Measurements from ENCODE around the gene SLC35E3. TPM values are rescaled to one million over a fixed set of nuclear protein-coding genes. Genes with fewer than 3 reads are reported as not detected.

The SLC35E3 gene
- total and polyA plus RNA-seq, 2 experiments from 2014 or later: 1.9 to 16.2 TPM

- Histone ChIP-seq H4K20me1 (ENCODE audit: insufficient read depth) (no peaks in the 10 kb centered on the region), H2AFZ (no peak overlapping the region), H3K79me2 (ENCODE audit: insufficient read depth) (no peaks in the 10 kb centered on the region), H3K4me3 (no peak overlapping the region), H3K4me2 (ENCODE audit: unreplicated experiment) (no peak overlapping the region), H3K27ac (no peak overlapping the region), H3K9ac (no peak overlapping the region), H3K36me3 (ENCODE audit: low read depth) (peaks cover 28% of the 10 kb centered on the region), H3K9me2 (ENCODE audit: insufficient read depth) (no peaks in the 10 kb centered on the region), H3K9me3 (ENCODE audit: low read depth) (no peaks in the 10 kb centered on the region), H3K27me3 (replicated peaks; ENCODE audit: insufficient read depth) (no peaks in the 10 kb centered on the region), H3K4me1 (ENCODE audit: insufficient read depth) (peaks cover 9% of the 10 kb centered on the region; the same call in 1 of the 2 replicates), H3F3A (ENCODE audit: insufficient read depth) (peaks cover 12% of the 10 kb centered on the region; the same call in 1 of the 2 replicates)
- DNase-seq: no peak
- 83% methylated on average over 6 of the region's 6 CpGs for WGBS, 2 experiments (ENCODE audit: low coverage in 1 of 2, low lambda C conversion rate in 2 of 2, missing lambda C conversion rate in 2 of 2)
- TF ChIP-seq EZH2phosphoT487 (IDR thresholded peaks at IDR 0.05; ENCODE audit: insufficient read depth, low read depth) (no peak), EZH2 (IDR thresholded peaks at IDR 0.05; ENCODE audit: insufficient read depth, poor library complexity, severe bottlenecking) (no peak)
- in situ Hi-C loops (cut with MboI): no loop called here
These were observed 6.1 kb upstream of the SLC35E3 start for GRCh38 chr12:68739891-68740290.

- in situ Hi-C loops (cut with MboI): no loop called here
- H3K4me3 ChIP-seq: no peak overlapping the region
These were observed 2.6 kb upstream of the SLC35E3 start for GRCh38 chr12:68743356-68743755.

DNA sequence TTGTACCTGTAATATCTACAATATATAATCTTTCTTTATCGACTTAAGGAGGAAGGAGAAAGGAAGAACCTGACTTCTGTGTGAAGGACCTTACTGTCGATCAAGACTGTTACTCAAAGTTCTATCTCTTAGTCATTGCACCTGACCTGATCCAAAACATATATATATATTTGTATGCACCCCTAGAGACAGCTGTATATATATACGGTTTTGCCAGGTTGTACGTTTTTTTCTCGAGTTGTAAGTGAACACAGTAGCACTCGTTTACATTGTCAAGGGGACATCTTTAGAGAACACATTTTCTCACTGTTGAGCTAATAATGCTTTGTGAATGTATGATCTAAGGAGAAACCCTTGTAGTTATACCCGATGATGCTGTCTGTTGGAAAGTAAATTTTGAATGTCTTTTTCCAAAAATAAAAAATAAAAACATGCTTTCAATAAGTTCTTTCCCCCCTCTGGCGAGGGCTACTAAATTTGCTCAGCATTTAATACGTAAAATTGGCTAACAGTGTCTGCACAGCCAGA lies 536 bp upstream of the SLC35E3 start:
- H3K9me2 ChIP-seq (ENCODE audit: insufficient read depth): no peaks in the 10 kb centered on the region
- H2AFZ ChIP-seq: peak overlapping the region; percentile 98
- H3K27ac ChIP-seq: peak overlapping the region; percentile 63
- no peak for TF ChIP-seq EZH2phosphoT487 (IDR thresholded peaks at IDR 0.05; ENCODE audit: insufficient read depth, low read depth)
- H3K4me1 ChIP-seq (ENCODE audit: insufficient read depth): peaks cover 19% of the 10 kb centered on the region
- H3K4me2 ChIP-seq (ENCODE audit: unreplicated experiment): peak overlapping the region; percentile 92
- H3K4me3 ChIP-seq: peak overlapping the region; percentile 89
- DNase-seq: no peak
- no peaks in the 10 kb centered on the region for H3K9me3 ChIP-seq (ENCODE audit: low read depth)
- H3K79me2 ChIP-seq (ENCODE audit: insufficient read depth): peaks cover 32% of the 10 kb centered on the region
- H3F3A ChIP-seq (ENCODE audit: insufficient read depth): peaks cover 18% of the 10 kb centered on the region; the same call in 1 of the 2 replicates
- in situ Hi-C loops (cut with MboI): no loop called here
- peak overlapping the region; percentile 80 for H3K9ac ChIP-seq
- 35 to 36% methylated on average over 9 of the region's 9 CpGs for WGBS, 2 experiments (ENCODE audit: low coverage in 1 of 2, low lambda C conversion rate in 2 of 2, missing lambda C conversion rate in 2 of 2)
- H4K20me1 ChIP-seq (ENCODE audit: insufficient read depth): no peaks in the 10 kb centered on the region
- H3K27me3 ChIP-seq (replicated peaks; ENCODE audit: insufficient read depth): no peaks in the 10 kb centered on the region
- peaks cover 5% of the 10 kb centered on the region; the same call in 1 of the 2 replicates for H3K36me3 ChIP-seq (ENCODE audit: low read depth)

More at GRCh38 chr12:68743356-68743755, 2.6 kb upstream of the SLC35E3 start:
- Histone ChIP-seq H3F3A (ENCODE audit: insufficient read depth) (peaks cover 18% of the 10 kb centered on the region; the same call in 1 of the 2 replicates), H4K20me1 (ENCODE audit: insufficient read depth) (no peaks in the 10 kb centered on the region), H3K27me3 (replicated peaks; ENCODE audit: insufficient read depth) (no peaks in the 10 kb centered on the region), H3K4me1 (ENCODE audit: insufficient read depth) (peaks cover 19% of the 10 kb centered on the region), H3K9me2 (ENCODE audit: insufficient read depth) (no peaks in the 10 kb centered on the region), H3K4me2 (ENCODE audit: unreplicated experiment) (peak overlapping the region; percentile 26), H3K36me3 (ENCODE audit: low read depth) (peaks cover 13% of the 10 kb centered on the region; the same call in 1 of the 2 replicates), H3K9ac (no peak overlapping the region), H3K9me3 (ENCODE audit: low read depth) (no peaks in the 10 kb centered on the region), H3K79me2 (ENCODE audit: insufficient read depth) (peaks cover 21% of the 10 kb centered on the region), H2AFZ (no peak overlapping the region), H3K27ac (0 out of 2 replicates have a peak overlapping the region, but pooled peaks have one; percentile 11)
- WGBS, 2 experiments (ENCODE audit: low coverage in 1 of 2, low lambda C conversion rate in 2 of 2, missing lambda C conversion rate in 2 of 2): 85 to 94% methylated on average over 2 of the region's 2 CpGs
- TF ChIP-seq EZH2phosphoT487 (IDR thresholded peaks at IDR 0.05; ENCODE audit: insufficient read depth, low read depth): no peak
- no peak for TF ChIP-seq EZH2 (IDR thresholded peaks at IDR 0.05; ENCODE audit: insufficient read depth, poor library complexity, severe bottlenecking)
- DNase-seq: peak; percentile 38

DNA sequence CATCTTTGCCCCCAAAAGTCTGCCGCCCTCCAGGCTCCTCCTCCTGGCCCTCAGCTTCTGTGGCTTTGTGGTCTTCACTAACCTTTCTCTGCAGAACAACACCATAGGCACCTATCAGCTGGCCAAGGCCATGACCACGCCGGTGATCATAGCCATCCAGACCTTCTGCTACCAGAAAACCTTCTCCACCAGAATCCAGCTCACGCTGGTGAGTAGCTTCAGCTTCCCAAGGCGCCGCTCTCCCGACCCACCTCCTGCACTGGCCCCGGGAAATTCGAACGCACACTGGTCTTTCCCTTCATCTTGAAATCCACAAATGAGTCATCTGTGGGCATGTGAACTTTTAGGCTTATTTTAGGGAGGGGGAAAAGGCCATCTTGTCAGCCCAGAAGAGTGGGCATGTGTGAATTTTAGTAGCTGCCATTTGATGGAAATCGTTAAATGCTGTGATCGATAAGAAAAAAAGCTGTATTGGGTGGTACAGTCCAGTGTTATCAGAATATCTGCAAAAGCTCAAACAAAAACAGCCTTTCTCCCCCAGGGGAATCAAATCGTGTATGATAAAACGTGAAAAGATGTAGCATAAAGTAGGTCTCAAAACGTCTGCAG lies 700 bp downstream of the SLC35E3 start:
- H3K9me2 ChIP-seq (ENCODE audit: insufficient read depth): no peaks in the 10 kb centered on the region
- peak overlapping the region; percentile 63 for H3K27ac ChIP-seq
- no peaks in the 10 kb centered on the region for H3K9me3 ChIP-seq (ENCODE audit: low read depth)
- peak overlapping the region; percentile 89 for H3K4me3 ChIP-seq
- H3K4me1 ChIP-seq (ENCODE audit: insufficient read depth): peaks cover 19% of the 10 kb centered on the region
- H4K20me1 ChIP-seq (ENCODE audit: insufficient read depth): no peaks in the 10 kb centered on the region
- TF ChIP-seq EZH2phosphoT487 (IDR thresholded peaks at IDR 0.05; ENCODE audit: insufficient read depth, low read depth): no peak
- no peak for TF ChIP-seq EZH2 (IDR thresholded peaks at IDR 0.05; ENCODE audit: insufficient read depth, poor library complexity, severe bottlenecking)
- peak overlapping the region; percentile 92 for H3K4me2 ChIP-seq (ENCODE audit: unreplicated experiment)
- no peaks in the 10 kb centered on the region for H3K27me3 ChIP-seq (replicated peaks; ENCODE audit: insufficient read depth)
- H3F3A ChIP-seq (ENCODE audit: insufficient read depth): peaks cover 18% of the 10 kb centered on the region; the same call in 1 of the 2 replicates
- H2AFZ ChIP-seq: peak overlapping the region; percentile 98
- H3K9ac ChIP-seq: peak overlapping the region; percentile 80
- WGBS, 2 experiments (ENCODE audit: low coverage in 1 of 2, low lambda C conversion rate in 2 of 2, missing lambda C conversion rate in 2 of 2): 3% methylated on average over 15 of the region's 15 CpGs
- peaks cover 32% of the 10 kb centered on the region for H3K79me2 ChIP-seq (ENCODE audit: insufficient read depth)
- peak; percentile 91 for DNase-seq
- in situ Hi-C loops (cut with MboI): no loop called here
- H3K36me3 ChIP-seq (ENCODE audit: low read depth): no peaks in the 10 kb centered on the region
